HS-5 (cell line): ENCODE data around the gene DENND1C.

Experiments
- DNase-seq: peaks from one replicate; pipeline ENCODE4 v3.0.0-alpha.2; 2012; ENCODE audit warnings: low read depth

Gene DENND1C

GRCh38 chr19:6481541-6482342, at the start of gene DENND1C:
Gene DENND1C (minus strand): TSS chr19:6481787. CDS start chr19:6481695, 92 bp downstream.
- no peak for DNase-seq

- DNase-seq = peak; percentile 45
Measured at GRCh38 chr19:6530386-6531162, 49.0 kb upstream of the DENND1C start, which contains the start of gene TNFSF9. Gene TNFSF9 (plus strand): TSS chr19:6531026. CDS start chr19:6531037, 11 bp downstream.

GRCh38 chr19:6529937-6530385, 48.4 kb upstream of the DENND1C start:
- no peak for DNase-seq

- no peak for DNase-seq
Measured at GRCh38 chr19:6529351-6529750, 47.8 kb upstream of the DENND1C start.

- DNase-seq = no peak
Measured at GRCh38 chr19:6528544-6529121, 47.0 kb upstream of the DENND1C start.

- no peak for DNase-seq
Measured at GRCh38 chr19:6527893-6528543, 46.4 kb upstream of the DENND1C start.

GRCh38 chr19:6524311-6524710, 42.7 kb upstream of the DENND1C start:
- no peak for DNase-seq

GRCh38 chr19:6522712-6523111, 41.1 kb upstream of the DENND1C start:
- no peak for DNase-seq

- DNase-seq = no peak
Measured at GRCh38 chr19:6521718-6522646, 40.4 kb upstream of the DENND1C start.

GRCh38 chr19:6519289-6519688, 37.7 kb upstream of the DENND1C start:
- peak; percentile 78 for DNase-seq

GRCh38 chr19:6518145-6518911, 36.7 kb upstream of the DENND1C start:
- no peak for DNase-seq

GRCh38 chr19:6516659-6517291, 35.2 kb upstream of the DENND1C start:
- no peak for DNase-seq

- DNase-seq = peak; percentile 82
Measured at GRCh38 chr19:6516018-6516658, 34.6 kb upstream of the DENND1C start.

GRCh38 chr19:6514926-6515544, 33.4 kb upstream of the DENND1C start:
- no peak for DNase-seq

GRCh38 chr19:6514089-6514488, 32.5 kb upstream of the DENND1C start:
- DNase-seq = no peak

GRCh38 chr19:6510618-6511017, 29.0 kb upstream of the DENND1C start:
- DNase-seq = no peak

GRCh38 chr19:6509118-6509971, 27.8 kb upstream of the DENND1C start:
- no peak for DNase-seq
